A549 (cell line): ENCODE measurements around the gene SLC25A25. TPM values are rescaled to one million over a fixed set of nuclear protein-coding genes. Genes with fewer than 3 reads are reported as not detected.

Source experiments
- ATAC-seq, 2 experiments: fragments of 200-7000 bp in 1 of 2; fragments of >200 bp in 1 of 2; cut with Nextera tagmentation in 1 of 2; cut with Tn5 transposase in 1 of 2; 3 replicates each; pipeline versions ENCODE4 v1.8.0 to v1.9.1; 2018 to 2020; ENCODE audit warnings: mild to moderate bottlenecking in 1 of 2, moderate library complexity in 1 of 2
- CTCF ChIA-PET: fragments of 300-600 bp; sonication (Branson Sonifier 250); formaldehyde crosslinking; extraction: SDS; loops from one replicate; lab custom pipeline; 2021; ENCODE audit warnings: antibody characterized with exemption, inconsistent platforms; lab: Yijun Ruan, JAX
- POLR2A ChIA-PET: fragments of 350-600 bp; formaldehyde crosslinking; extraction: SDS; loops from one replicate; lab custom pipeline; 2021; ENCODE audit warnings: antibody characterized with exemption, inconsistent platforms; lab: Yijun Ruan, JAX
- DNase-seq, 2 experiments: peaks; one replicate each; pipeline versions ENCODE4 v3.0.0 to v3.0.0-alpha.2; 2011 to 2016; ENCODE audit warnings: low read depth in 1 of 2, low spot score in 1 of 2
- FAIRE-seq: peaks from 2 replicates; lab custom pipeline; 2011; peaks lifted over from hg19 to GRCh38; lab: Jason Lieb, UNC
- H3K27ac ChIP-seq, 2 experiments: fragments of >200 bp; sonication (Bioruptor Twin); formaldehyde crosslinking; 3 replicates each; pipeline ENCODE4 v1.5.1; 2016 to 2017
- H3K4me1 ChIP-seq: fragments of >200 bp; sonication (Bioruptor Twin); formaldehyde crosslinking; 3 replicates; pipeline ENCODE4 v1.6.1; 2016
- H3K4me2 ChIP-seq: fragments of >200 bp; sonication (Bioruptor Twin); formaldehyde crosslinking; 3 replicates; pipeline ENCODE4 v1.6.1; 2016
- H3K4me3 ChIP-seq: fragments of >200 bp; sonication (Bioruptor Twin); formaldehyde crosslinking; 3 replicates; pipeline ENCODE4 v1.5.1; 2016
- H3K9me3 ChIP-seq: fragments of >200 bp; sonication (Bioruptor Twin); formaldehyde crosslinking; 3 replicates; pipeline ENCODE4 v1.6.1; 2016
- CEBPB ChIP-seq, 2 experiments: fragments of >200 bp in 1 of 2; sonication (Bioruptor Twin) in 1 of 2; formaldehyde crosslinking in 1 of 2; IDR thresholded peaks; 2 replicates each; pipeline ENCODE4 v1.6.1; 2012 to 2016
- E2F6 ChIP-seq: IDR thresholded peaks from 2 replicates; pipeline ENCODE4 v1.6.1; 2012; ENCODE audit warnings: low read depth, borderline replicate concordance
- EP300 ChIP-seq, 2 experiments: fragments of >200 bp; sonication (Bioruptor Twin); formaldehyde crosslinking; IDR thresholded peaks; 2 replicates in 1 of 2; 3 replicates in 1 of 2; pipeline ENCODE4 v1.6.1; 2016 to 2017
- FOSL2 ChIP-seq, 2 experiments: fragments of 450-650 bp in 1 of 2; fragments of >200 bp in 1 of 2; sonication (Bioruptor Twin) in 1 of 2; formaldehyde crosslinking; IDR thresholded peaks; 2 replicates each; pipeline versions ENCODE4 v1.5.0 to v1.6.1; 2016 to 2020; ENCODE audit warnings: mild to moderate bottlenecking in 1 of 2, moderate library complexity in 1 of 2
- HOXB13 ChIP-seq: fragments of 250-450 bp; sonication (Bioruptor Pico); IDR thresholded peaks from 2 replicates; pipeline ENCODE4 v1.5.0; 2020; ENCODE audit warnings: low read depth, mild to moderate bottlenecking, moderate library complexity
- JUN ChIP-seq, 2 experiments: fragments of >200 bp; sonication (Bioruptor Twin); formaldehyde crosslinking; IDR thresholded peaks; 2 replicates in 1 of 2; 3 replicates in 1 of 2; pipeline ENCODE4 v1.6.1; 2016 to 2017
- POLR2A ChIP-seq: IDR thresholded peaks from 2 replicates; pipeline ENCODE4 v1.6.1; 2012; ENCODE audit warnings: mild to moderate bottlenecking, low read length
- SMC3 ChIP-seq: fragments of >200 bp; sonication (Bioruptor Twin); formaldehyde crosslinking; IDR thresholded peaks from 3 replicates; pipeline ENCODE4 v1.6.1; 2018; ENCODE audit warnings: inconsistent platforms
- WGBS: methylation state at CpG from one replicate; pipeline ENCODE4 v1.1.6; 2017; ENCODE audit errors: missing lambda C conversion rate; 5-methylcytosine and 5-hydroxymethylcytosine counted together
- polyA plus RNA-seq, 4 experiments: library from polyadenylated mRNA; depleted of rRNA in 3 of 4; stranded (reverse); fragments of >200 nt; fragmentation: RNase III in 1 of 4; extraction: RNeasy Plus Mini Kit Qiagen cat#74134 plus additional on column Dnase treatment in 1 of 4; gene quantifications; 2 replicates in 3 of 4; 3 replicates in 1 of 4; pipeline ENCODE4 v1.2.3, GENCODE V29; 2011 to 2017
- TF ChIP-seq, protein P1 (sequence below): fragments of 450-650 bp; IDR thresholded peaks from 2 replicates; pipeline ENCODE4 v1.6.1; 2014; ENCODE audit warnings: antibody characterized with exemption
- TF ChIP-seq, protein P2 (sequence below): fragments of >200 bp; sonication (Bioruptor Twin); formaldehyde crosslinking; IDR thresholded peaks from 2 replicates; pipeline ENCODE4 v1.6.1; 2016
- TF ChIP-seq, protein P3 (sequence below): fragments of 150-350 bp; IDR thresholded peaks from 2 replicates; pipeline ENCODE4 v1.6.1; 2014; ENCODE audit warnings: low read depth, mild to moderate bottlenecking, low read length

SLC25A25 gene
- polyA plus RNA-seq, 2 of the 4 experiments (the other 2 are of a cell fraction) = 7.0 TPM

GRCh38 chr9:128072144-128073021, 4.4 kb downstream of the SLC25A25 start:
- Histone ChIP-seq H3K4me3 (no peak overlapping the region), H3K4me2 (peak overlapping the region; percentile 67), H3K27ac (peak overlapping the region; percentile 59 to 83), H3K9me3 (no peaks in the 10 kb centered on the region), H3K4me1 (peaks cover 35% of the 10 kb centered on the region)
- FAIRE-seq (no peak), DNase-seq (peak in 1 of 2 experiments; percentile 62), ATAC-seq (no peak)
- WGBS = 14% methylated on average over 5 of the region's 5 CpGs
- CTCF ChIA-PET = interaction anchor here (0.9 to 2.0 kb wide), 7 partner anchors 11 to 130 kb away, joined by 3 to 11 read pairs (median 5); no protein-coding TSS in a partner anchor
- no peak for TF ChIP-seq JUN (IDR thresholded peaks at IDR 0.05)
- TF ChIP-seq, protein P1, sequence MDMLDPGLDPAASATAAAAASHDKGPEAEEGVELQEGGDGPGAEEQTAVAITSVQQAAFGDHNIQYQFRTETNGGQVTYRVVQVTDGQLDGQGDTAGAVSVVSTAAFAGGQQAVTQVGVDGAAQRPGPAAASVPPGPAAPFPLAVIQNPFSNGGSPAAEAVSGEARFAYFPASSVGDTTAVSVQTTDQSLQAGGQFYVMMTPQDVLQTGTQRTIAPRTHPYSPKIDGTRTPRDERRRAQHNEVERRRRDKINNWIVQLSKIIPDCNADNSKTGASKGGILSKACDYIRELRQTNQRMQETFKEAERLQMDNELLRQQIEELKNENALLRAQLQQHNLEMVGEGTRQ = 0 out of 2 replicates have a peak, but pooled peaks have one; percentile 6
- POLR2A ChIA-PET = interaction anchor here (0.6 to 0.7 kb wide), 2 partner anchors 26 to 86 kb away, joined by 3 read pairs; no protein-coding TSS in a partner anchor

GRCh38 chr9:128073253-128073886, 5.3 kb downstream of the SLC25A25 start:
- Histone ChIP-seq H3K27ac (peak overlapping the region; percentile 59 to 83), H3K4me1 (peaks cover 45% of the 10 kb centered on the region), H3K4me3 (no peak overlapping the region), H3K9me3 (no peaks in the 10 kb centered on the region), H3K4me2 (peak overlapping the region; percentile 67)
- POLR2A ChIA-PET = interaction anchor here (0.7 kb wide), 1 partner anchor 25 kb away, joined by 3 read pairs; no protein-coding TSS in a partner anchor
- ATAC-seq (no peak), FAIRE-seq (no peak), DNase-seq (no peak)
- WGBS = 87% methylated on average over 7 of the region's 7 CpGs
- CTCF ChIA-PET = interaction anchor here (0.8 to 2.6 kb wide), 8 partner anchors 10 to 134 kb away, joined by 3 to 11 read pairs (median 4); no protein-coding TSS in a partner anchor
- TF ChIP-seq HOXB13 (no peak), CEBPB (IDR thresholded peaks at IDR 0.05) (peak; percentile 30 to 49; a peak in 1 of 4 replicates), POLR2A (no peak)
- TF ChIP-seq, protein P2, sequence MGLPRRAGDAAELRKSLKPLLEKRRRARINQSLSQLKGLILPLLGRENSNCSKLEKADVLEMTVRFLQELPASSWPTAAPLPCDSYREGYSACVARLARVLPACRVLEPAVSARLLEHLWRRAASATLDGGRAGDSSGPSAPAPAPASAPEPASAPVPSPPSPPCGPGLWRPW = no peak

- Histone ChIP-seq H3K4me2 (peak overlapping the region; percentile 77), H3K4me3 (no peak overlapping the region), H3K27ac (peak overlapping the region; percentile 80 to 88), H3K4me1 (peaks cover 60% of the 10 kb centered on the region), H3K9me3 (no peaks in the 10 kb centered on the region)
- ChIA-PET CTCF (interaction anchor here (0.8 to 4.8 kb wide), 10 partner anchors 9 to 135 kb away, joined by 3 to 22 read pairs (median 7); partner anchors contain the start of genes NAIF1 and SLC25A25), POLR2A (interaction anchor here (1.5 to 3.2 kb wide), 2 partner anchors 11 to 13 kb away, joined by 3 to 15 read pairs; partner anchors contain the start of genes NAIF1 and SLC25A25)
- FAIRE-seq = no peak
- DNase-seq = no peak
- TF ChIP-seq E2F6 = no peak
- TF ChIP-seq FOSL2 (IDR thresholded peaks at IDR 0.05) = no peak
- peak; percentile 50 for TF ChIP-seq FOSL2 (CRISPR knock-in tag; IDR thresholded peaks at IDR 0.05)
- TF ChIP-seq, protein P3, sequence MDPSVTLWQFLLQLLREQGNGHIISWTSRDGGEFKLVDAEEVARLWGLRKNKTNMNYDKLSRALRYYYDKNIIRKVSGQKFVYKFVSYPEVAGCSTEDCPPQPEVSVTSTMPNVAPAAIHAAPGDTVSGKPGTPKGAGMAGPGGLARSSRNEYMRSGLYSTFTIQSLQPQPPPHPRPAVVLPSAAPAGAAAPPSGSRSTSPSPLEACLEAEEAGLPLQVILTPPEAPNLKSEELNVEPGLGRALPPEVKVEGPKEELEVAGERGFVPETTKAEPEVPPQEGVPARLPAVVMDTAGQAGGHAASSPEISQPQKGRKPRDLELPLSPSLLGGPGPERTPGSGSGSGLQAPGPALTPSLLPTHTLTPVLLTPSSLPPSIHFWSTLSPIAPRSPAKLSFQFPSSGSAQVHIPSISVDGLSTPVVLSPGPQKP = no peak
- TF ChIP-seq EP300 (IDR thresholded peaks at IDR 0.05) = no peak
- TF ChIP-seq SMC3 = no peak
- WGBS = 78% methylated on average over 7 of the region's 7 CpGs
- ATAC-seq = peak in 1 of 2 experiments; percentile 5; a peak in 2 of 6 replicates
Measured at GRCh38 chr9:128077847-128078503, 9.9 kb downstream of the SLC25A25 start.
